B cell (primary cell): ENCODE measurements around the gene CYGB. TPM values are rescaled to one million over a fixed set of nuclear protein-coding genes. Genes with fewer than 3 reads are reported as not detected.

ENCODE experiments used
- ATAC-seq: fragments of 200-7000 bp; cut with Tn5 transposase; one replicate; pipeline ENCODE4 v1.10.0; 2021; ENCODE audit warnings: low read depth, mild to moderate bottlenecking, moderate number of reproducible peaks, moderate library complexity
- CTCF ChIA-PET: fragments of 350-600 bp; sonication (Branson Sonifier 250); formaldehyde crosslinking; loops from one replicate; lab custom pipeline; 2021; ENCODE audit warnings: antibody characterized with exemption, inconsistent platforms; lab: Charles Lee
- POLR2A ChIA-PET: fragments of 350-600 bp; sonication (Branson Sonifier 250); formaldehyde crosslinking; loops from one replicate; lab custom pipeline; 2021; ENCODE audit warnings: antibody characterized with exemption; lab: Charles Lee
- DNase-seq: peaks from one replicate; pipeline ENCODE4 v3.0.0; 2013
- H2AFZ ChIP-seq: 2 replicates; pipeline ENCODE4 v1.6.1; 2012; ENCODE audit warnings: mild to moderate bottlenecking, low read depth, low read length; ENCODE audit not compliant: insufficient read depth, poor library complexity, severe bottlenecking
- H3K27ac ChIP-seq, 2 donors: 1 replicate in 1 of 2; 2 replicates in 1 of 2; pipeline ENCODE4 v1.5.1; 2012 to 2013; ENCODE audit warnings: low read length in 2 of 2, mild to moderate bottlenecking in 2 of 2, moderate library complexity in 1 of 2
- H3K27me3 ChIP-seq, 4 experiments: fragments of 200-600 bp in 1 of 4; sonication (generic) in 1 of 4; replicated peaks in 1 of 4; 1 replicate in 2 of 4; 2 replicates in 2 of 4; pipeline versions ENCODE4 v1.6.1 to v1.7.0; 2013 to 2016; ENCODE audit warnings: low read length in 3 of 4, mild to moderate bottlenecking in 2 of 4, mixed read lengths in 1 of 4, moderate library complexity in 1 of 4; ENCODE audit not compliant: insufficient read depth in 4 of 4, control insufficient read depth in 3 of 4; ENCODE audit errors: control extremely low read depth in 1 of 4
- H3K36me3 ChIP-seq, 2 experiments: replicated peaks in 1 of 2; 1 replicate in 1 of 2; 2 replicates in 1 of 2; pipeline versions ENCODE4 v1.6.1 to v1.7.1; 2013; ENCODE audit warnings: low read length in 1 of 2; ENCODE audit not compliant: insufficient read depth in 2 of 2, control insufficient read depth in 1 of 2; ENCODE audit errors: control extremely low read depth in 1 of 2, extremely low read depth in 1 of 2
- H3K4me1 ChIP-seq, 2 donors: fragments of 200-600 bp in 1 of 2; sonication (generic) in 1 of 2; 1 replicate in 1 of 2; 2 replicates in 1 of 2; pipeline versions ENCODE4 v1.5.1 to v1.6.1; 2013 to 2017; ENCODE audit warnings: low read length in 2 of 2; ENCODE audit not compliant: control insufficient read depth in 2 of 2, insufficient read depth in 2 of 2
- H3K4me2 ChIP-seq: replicated peaks from 2 replicates; pipeline ENCODE3; 2012; ENCODE audit warnings: mild to moderate bottlenecking, low read depth, low read length; ENCODE audit not compliant: poor library complexity, severe bottlenecking
- H3K4me3 ChIP-seq, 5 experiments: fragments of 200-600 bp in 1 of 5; sonication (generic) in 1 of 5; 1 replicate in 3 of 5; 2 replicates in 2 of 5; pipeline versions ENCODE4 v1.5.1 to v1.7.0; 2011 to 2016; ENCODE audit warnings: low read length in 4 of 5, mild to moderate bottlenecking in 4 of 5, low read depth in 2 of 5, control low read depth in 1 of 5, moderate library complexity in 1 of 5; ENCODE audit not compliant: insufficient read depth in 1 of 5; ENCODE audit errors: control extremely low read depth in 1 of 5, extremely low read depth in 1 of 5
- H3K79me2 ChIP-seq: fragments of 200-600 bp; sonication (generic); one replicate; pipeline ENCODE4 v1.6.0; 2016; ENCODE audit warnings: low read length; ENCODE audit not compliant: control insufficient read depth, insufficient read depth
- H3K9ac ChIP-seq: fragments of 200-600 bp; sonication (generic); 2 replicates; pipeline ENCODE4 v1.6.1; 2017; ENCODE audit warnings: mild to moderate bottlenecking, low read length, moderate library complexity
- H3K9me3 ChIP-seq, 3 donors: one replicate each; pipeline versions ENCODE4 v1.6.1 to v1.7.1; 2013; ENCODE audit warnings: low read length in 2 of 3; ENCODE audit not compliant: control insufficient read depth in 2 of 3, insufficient read depth in 1 of 3; ENCODE audit errors: control extremely low read depth in 1 of 3
- H4K20me1 ChIP-seq: 2 replicates; pipeline ENCODE4 v1.6.0; 2012; ENCODE audit warnings: mild to moderate bottlenecking, low read length; ENCODE audit not compliant: insufficient read depth, control insufficient read depth, poor library complexity, severe bottlenecking
- H3K27ac Mint-ChIP-seq: one replicate; pipeline ENCODE4 v1.8.0; 2021; ENCODE audit warnings: mixed read lengths
- H3K27me3 Mint-ChIP-seq: one replicate; pipeline ENCODE4 v1.8.0; 2021; ENCODE audit warnings: mixed read lengths
- H3K4me1 Mint-ChIP-seq: one replicate; pipeline ENCODE4 v1.8.0; 2021; ENCODE audit warnings: mixed read lengths
- H3K4me3 Mint-ChIP-seq: one replicate; pipeline ENCODE4 v1.8.0; 2021; ENCODE audit warnings: mixed read lengths
- H3K9me3 Mint-ChIP-seq: one replicate; pipeline ENCODE4 v1.8.0; 2022; ENCODE audit warnings: mixed read lengths; ENCODE audit not compliant: insufficient read depth
- CTCF ChIP-seq: fragments of 200-600 bp; IDR thresholded peaks from one replicate; pipeline ENCODE4 v1.8.0; 2022; ENCODE audit warnings: antibody characterized with exemption, mild to moderate bottlenecking
- EZH2 ChIP-seq: IDR thresholded peaks from 2 replicates; pipeline ENCODE4 v1.6.1; 2012; ENCODE audit warnings: borderline replicate concordance, low read depth, mild to moderate bottlenecking, moderate library complexity, low read length; ENCODE audit not compliant: insufficient read depth, poor library complexity, severe bottlenecking
- WGBS: methylation state at CpG from one replicate; pipeline ENCODE4 v1.1.5; 2013; ENCODE audit warnings: missing lambda C conversion rate; ENCODE audit not compliant: insufficient coverage; 5-methylcytosine and 5-hydroxymethylcytosine counted together
- intact Hi-C: fragments of 100-400 bp; cut with micrococcal nuclease; formaldehyde crosslinking; loops from one replicate; pipeline ENCODE4 v1.10.0; 2022
- polyA plus RNA-seq: library from polyadenylated mRNA; depleted of rRNA; stranded (reverse); fragments of >200 nt; gene quantifications from 2 replicates; pipeline ENCODE4 v1.2.3, GENCODE V29; 2012
- total RNA-seq, 2 donors: library from RNA; stranded (reverse); fragments of 120-200 nt in 1 of 2; gene quantifications; 1 replicate in 1 of 2; 2 replicates in 1 of 2; pipeline versions ENCODE4 v1.2.3 to v1.2.4, GENCODE V29; 2013 to 2022

The CYGB gene
- total and polyA plus RNA-seq, 2 donors (not counting 1 experiment from before 2014, with no cell fraction given): 0.42 to 2.7 TPM

- Histone ChIP-seq H3K9ac (peak overlapping the region; percentile 53), H3K79me2 (peaks cover 85% of the 10 kb centered on the region), H2AFZ (no peak overlapping the region), H3K27ac (peak overlapping the region; percentile 75 to 94), H3K36me3 (peaks cover 0 to 33% of the 10 kb centered on the region in 2 experiments), H3K4me1 (peaks cover 92 to 100% of the 10 kb centered on the region in 2 donors), H4K20me1 (peaks cover 52% of the 10 kb centered on the region), H3K4me2 (peak overlapping the region; percentile 82), H3K4me3 (peak overlapping the region in 4 of 5 experiments; percentile 43 to 60 (median 50)), H3K27me3 (no peaks in the 10 kb centered on the region), H3K9me3 (no peaks in the 10 kb centered on the region)
- ATAC-seq: peak; percentile 14
- Mint-ChIP-seq H3K9me3 (no peaks in the 10 kb centered on the region), H3K27me3 (no peaks in the 10 kb centered on the region), H3K4me3 (peak overlapping the region; percentile 89), H3K27ac (peak overlapping the region; percentile 98), H3K4me1 (peaks cover 98% of the 10 kb centered on the region)
- POLR2A ChIA-PET: interaction anchor here (0.7 to 23.6 kb wide), 9 partner anchors 5 to 77 kb away, joined by 3 to 478 read pairs (median 5); partner anchors contain the start of genes AANAT and RHBDF2
- CTCF ChIA-PET: interaction anchor here (1.0 to 20.8 kb wide), 16 partner anchors 6 to 130 kb away, joined by 3 to 256 read pairs (median 5); partner anchors contain the start of genes AANAT, RHBDF2 and UBE2O
- TF ChIP-seq CTCF (no peak), EZH2 (no peak)
- WGBS: 6% methylated on average over 15 of the region's 21 CpGs
- peak; percentile 65 for DNase-seq
- intact Hi-C loops: loop anchor here (1.0 to 10.0 kb wide), 3 partner anchors 8 to 219 kb away; partner anchors contain the start of gene RHBDF2
Observed at GRCh38 chr17:76493505-76494167, 43.9 kb downstream of the CYGB start.
